Prostate gland (tissue), 2 donors: ENCODE data around the gene RAB8B.

Experiments
- POLR2A ChIP-seq: fragments of 450-650 bp; IDR thresholded peaks from one replicate; pipeline ENCODE4 v1.6.1; 2016; ENCODE audit warnings: antibody characterized with exemption, mild to moderate bottlenecking
- TF ChIP-seq, protein P1 (sequence below), 4 experiments: fragments of 200-600 bp in 2 of 4; fragments of 450-650 bp in 2 of 4; sonication (generic) in 2 of 4; IDR thresholded peaks; 1 replicate in 3 of 4; 2 replicates in 1 of 4; pipeline ENCODE4 v1.5.1; 2016 to 2019; ENCODE audit warnings: antibody characterized with exemption in 4 of 4, mild to moderate bottlenecking in 2 of 4, moderate library complexity in 2 of 4

GRCh38 chr15:63197626-63198025 is 8.2 kb downstream of the RAB8B start:
- TF ChIP-seq POLR2A, result no peak
- TF ChIP-seq, protein P1, sequence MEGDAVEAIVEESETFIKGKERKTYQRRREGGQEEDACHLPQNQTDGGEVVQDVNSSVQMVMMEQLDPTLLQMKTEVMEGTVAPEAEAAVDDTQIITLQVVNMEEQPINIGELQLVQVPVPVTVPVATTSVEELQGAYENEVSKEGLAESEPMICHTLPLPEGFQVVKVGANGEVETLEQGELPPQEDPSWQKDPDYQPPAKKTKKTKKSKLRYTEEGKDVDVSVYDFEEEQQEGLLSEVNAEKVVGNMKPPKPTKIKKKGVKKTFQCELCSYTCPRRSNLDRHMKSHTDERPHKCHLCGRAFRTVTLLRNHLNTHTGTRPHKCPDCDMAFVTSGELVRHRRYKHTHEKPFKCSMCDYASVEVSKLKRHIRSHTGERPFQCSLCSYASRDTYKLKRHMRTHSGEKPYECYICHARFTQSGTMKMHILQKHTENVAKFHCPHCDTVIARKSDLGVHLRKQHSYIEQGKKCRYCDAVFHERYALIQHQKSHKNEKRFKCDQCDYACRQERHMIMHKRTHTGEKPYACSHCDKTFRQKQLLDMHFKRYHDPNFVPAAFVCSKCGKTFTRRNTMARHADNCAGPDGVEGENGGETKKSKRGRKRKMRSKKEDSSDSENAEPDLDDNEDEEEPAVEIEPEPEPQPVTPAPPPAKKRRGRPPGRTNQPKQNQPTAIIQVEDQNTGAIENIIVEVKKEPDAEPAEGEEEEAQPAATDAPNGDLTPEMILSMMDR (IDR thresholded peaks at IDR 0.05), result no peak
